Vagina (tissue), 2 donors: Measurements from ENCODE around the gene PPY.

Experiments
- POLR2AphosphoS5 ChIP-seq, 2 donors: sonication (generic); formaldehyde crosslinking; IDR thresholded peaks; one replicate each; pipeline ENCODE4 v1.9.0; 2017; ENCODE audit warnings: antibody characterized with exemption in 2 of 2, mild to moderate bottlenecking in 2 of 2, low read depth in 1 of 2; ENCODE audit not compliant: insufficient read depth in 1 of 2
- TF ChIP-seq, protein P1 (sequence below), 3 experiments: fragments of 450-650 bp in 2 of 3; fragments of 200-600 bp in 1 of 3; sonication (generic) in 1 of 3; IDR thresholded peaks; one replicate each; pipeline ENCODE4 v1.5.1; 2017 to 2019; ENCODE audit warnings: antibody characterized with exemption in 3 of 3, mild to moderate bottlenecking in 2 of 3, moderate library complexity in 2 of 3

DNA sequence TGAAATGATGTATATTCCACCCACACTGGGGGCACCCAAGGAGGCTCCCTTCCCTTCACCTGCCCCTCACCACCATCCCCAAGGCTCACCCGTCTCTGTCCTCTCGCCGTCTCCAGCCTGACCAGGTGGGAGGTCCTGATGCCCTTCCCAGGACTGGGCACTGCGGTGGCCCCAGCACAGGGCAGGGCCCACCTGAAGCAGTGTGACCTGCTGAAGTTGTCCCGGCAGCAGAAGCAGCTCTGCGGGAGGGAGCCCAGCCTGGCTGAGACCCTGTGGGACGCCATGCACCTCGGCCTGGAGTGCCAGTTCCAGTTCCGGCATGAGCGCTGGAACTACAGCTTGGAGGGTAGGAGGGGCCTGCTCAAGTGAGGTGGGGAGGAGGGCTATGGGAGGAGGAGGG is 9.9 kb downstream of the PPY start:
- TF ChIP-seq, protein P1, sequence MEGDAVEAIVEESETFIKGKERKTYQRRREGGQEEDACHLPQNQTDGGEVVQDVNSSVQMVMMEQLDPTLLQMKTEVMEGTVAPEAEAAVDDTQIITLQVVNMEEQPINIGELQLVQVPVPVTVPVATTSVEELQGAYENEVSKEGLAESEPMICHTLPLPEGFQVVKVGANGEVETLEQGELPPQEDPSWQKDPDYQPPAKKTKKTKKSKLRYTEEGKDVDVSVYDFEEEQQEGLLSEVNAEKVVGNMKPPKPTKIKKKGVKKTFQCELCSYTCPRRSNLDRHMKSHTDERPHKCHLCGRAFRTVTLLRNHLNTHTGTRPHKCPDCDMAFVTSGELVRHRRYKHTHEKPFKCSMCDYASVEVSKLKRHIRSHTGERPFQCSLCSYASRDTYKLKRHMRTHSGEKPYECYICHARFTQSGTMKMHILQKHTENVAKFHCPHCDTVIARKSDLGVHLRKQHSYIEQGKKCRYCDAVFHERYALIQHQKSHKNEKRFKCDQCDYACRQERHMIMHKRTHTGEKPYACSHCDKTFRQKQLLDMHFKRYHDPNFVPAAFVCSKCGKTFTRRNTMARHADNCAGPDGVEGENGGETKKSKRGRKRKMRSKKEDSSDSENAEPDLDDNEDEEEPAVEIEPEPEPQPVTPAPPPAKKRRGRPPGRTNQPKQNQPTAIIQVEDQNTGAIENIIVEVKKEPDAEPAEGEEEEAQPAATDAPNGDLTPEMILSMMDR (IDR thresholded peaks at IDR 0.05) = no peak
- no peak for TF ChIP-seq POLR2AphosphoS5 (IDR thresholded peaks at IDR 0.05; ENCODE audit: insufficient read depth in 1 of 2, low read depth in 1 of 2)
